Natural killer cell (primary cell): ENCODE measurements around the gene LTBP3. TPM values are rescaled to one million over a fixed set of nuclear protein-coding genes. Genes with fewer than 3 reads are reported as not detected.

Source experiments
- ATAC-seq, 3 donors: fragments of 150-1000 bp in 2 of 3; fragments of 200-7000 bp in 1 of 3; cut with Tn5 transposase; 1 replicate in 1 of 3; 2 replicates in 2 of 3; pipeline ENCODE4 v1.10.0; 2021; ENCODE audit warnings: mild to moderate bottlenecking in 2 of 3, moderate library complexity in 2 of 3
- DNase-seq, 2 donors: peaks; one replicate each; pipeline versions ENCODE4 v3.0.0 to v3.0.0-alpha.2; 2013 to 2021; ENCODE audit warnings: mixed read lengths in 1 of 2
- H3K27ac ChIP-seq: one replicate; pipeline ENCODE4 v1.5.1; 2013; ENCODE audit warnings: mild to moderate bottlenecking, low read length
- H3K27me3 ChIP-seq: one replicate; pipeline ENCODE4 v1.6.1; 2013; ENCODE audit warnings: low read length; ENCODE audit not compliant: control insufficient read depth, insufficient read depth
- H3K36me3 ChIP-seq: one replicate; pipeline ENCODE4 v1.6.1; 2013; ENCODE audit warnings: low read length; ENCODE audit not compliant: control insufficient read depth, insufficient read depth
- H3K4me1 ChIP-seq: one replicate; pipeline ENCODE4 v1.6.1; 2013; ENCODE audit warnings: low read length; ENCODE audit not compliant: control insufficient read depth, insufficient read depth
- H3K4me3 ChIP-seq: one replicate; pipeline ENCODE4 v1.5.1; 2013; ENCODE audit warnings: low read length
- H3K9me3 ChIP-seq: one replicate; pipeline ENCODE4 v1.6.1; 2013; ENCODE audit warnings: low read length; ENCODE audit not compliant: control insufficient read depth, insufficient read depth
- H3K27ac Mint-ChIP-seq, 2 donors: one replicate each; pipeline ENCODE4 v1.8.0; 2022; ENCODE audit warnings: mild to moderate bottlenecking in 2 of 2, mixed read lengths in 2 of 2, moderate library complexity in 1 of 2
- H3K27me3 Mint-ChIP-seq, 2 donors: one replicate each; pipeline ENCODE4 v1.8.0; 2022; ENCODE audit warnings: low read depth in 2 of 2, mixed read lengths in 2 of 2
- H3K36me3 Mint-ChIP-seq: one replicate; pipeline ENCODE4 v1.8.0; 2022; ENCODE audit warnings: mixed read lengths
- H3K4me1 Mint-ChIP-seq, 2 donors: one replicate each; pipeline ENCODE4 v1.8.0; 2022; ENCODE audit warnings: mixed read lengths in 2 of 2
- H3K4me3 Mint-ChIP-seq: one replicate; pipeline ENCODE4 v1.8.0; 2022; ENCODE audit warnings: mild to moderate bottlenecking, moderate library complexity, mixed read lengths
- H3K9me3 Mint-ChIP-seq, 2 donors: one replicate each; pipeline ENCODE4 v1.8.0; 2022; ENCODE audit warnings: mixed read lengths in 2 of 2
- CTCF ChIP-seq: fragments of 200-600 bp; IDR thresholded peaks from one replicate; pipeline ENCODE4 v1.8.0; 2022; ENCODE audit warnings: antibody characterized with exemption
- WGBS: methylation state at CpG from one replicate; pipeline ENCODE4 v1.1.7; 2013; ENCODE audit warnings: missing lambda C conversion rate; ENCODE audit not compliant: insufficient coverage; 5-methylcytosine and 5-hydroxymethylcytosine counted together
- intact Hi-C: fragments of 100-400 bp; cut with micrococcal nuclease; formaldehyde crosslinking; loops from one replicate; pipeline ENCODE4 v1.14.2; 2022
- total RNA-seq, 4 donors: library from RNA; stranded (reverse); fragments of 120-200 nt in 1 of 4; gene quantifications; one replicate each; pipeline versions ENCODE4 v1.2.3 to v1.2.4, GENCODE V29; 2013 to 2022

LTBP3 gene
- total RNA-seq, 3 donors from 2014 or later (not counting 1 experiment from before 2014, with no cell fraction given) = 121 to 155 (median 140) TPM

GRCh38 chr11:65574109-65574810 lies 16.1 kb upstream of the LTBP3 start:
- Histone ChIP-seq H3K4me1 (peaks cover 72% of the 10 kb centered on the region), H3K4me3 (peak overlapping the region; percentile 55), H3K27ac (peak overlapping the region; percentile 91), H3K9me3 (no peaks in the 10 kb centered on the region), H3K27me3 (no peaks in the 10 kb centered on the region), H3K36me3 (peaks cover 6% of the 10 kb centered on the region)
- Mint-ChIP-seq H3K36me3 (no peaks in the 10 kb centered on the region), H3K4me3 (peak overlapping the region; percentile 95), H3K27ac (peak overlapping the region; percentile 97 to 99), H3K4me1 (peaks cover 64 to 89% of the 10 kb centered on the region in 2 donors), H3K27me3 (no peaks in the 10 kb centered on the region), H3K9me3 (no peaks in the 10 kb centered on the region)
- WGBS = under 1% methylated on average over 66 of the region's 67 CpGs
- ATAC-seq (peak; percentile 30 to 64 (median 46)), DNase-seq (peak; percentile 85 to 93)
- intact Hi-C loops = loop anchor here (1.0 to 5.0 kb wide), 4 partner anchors 34 to 187 kb away; partner anchors contain the start of genes FRMD8, MAP3K11 and PCNX3
- TF ChIP-seq CTCF = peak; percentile 79

GRCh38 chr11:65573391-65574079 lies 15.4 kb upstream of the LTBP3 start:
- peak overlapping the region; percentile 95 for H3K4me3 Mint-ChIP-seq
- Histone ChIP-seq H3K27ac (peak overlapping the region; percentile 91), H3K9me3 (no peaks in the 10 kb centered on the region), H3K36me3 (peaks cover 7% of the 10 kb centered on the region), H3K4me3 (peak overlapping the region; percentile 45), H3K27me3 (no peaks in the 10 kb centered on the region), H3K4me1 (peaks cover 80% of the 10 kb centered on the region)
- no peak for TF ChIP-seq CTCF
- H3K27me3 Mint-ChIP-seq = no peaks in the 10 kb centered on the region
- H3K9me3 Mint-ChIP-seq = no peaks in the 10 kb centered on the region
- intact Hi-C loops = loop anchor here (1.0 to 5.0 kb wide), 4 partner anchors 33 to 186 kb away; partner anchors contain the start of genes FRMD8, MAP3K11 and PCNX3
- ATAC-seq = no peak
- 33% methylated on average over 22 of the region's 22 CpGs for WGBS
- no peaks in the 10 kb centered on the region for H3K36me3 Mint-ChIP-seq
- peak overlapping the region; percentile 97 to 99 for H3K27ac Mint-ChIP-seq
- DNase-seq = peak in 1 of 2 donors; percentile 45
- H3K4me1 Mint-ChIP-seq = peaks cover 68 to 89% of the 10 kb centered on the region in 2 donors

GRCh38 chr11:65572356-65573051 lies 14.3 kb upstream of the LTBP3 start, which contains the start of gene FAM89B:
TSS of gene FAM89B (plus strand) at chr11:65572538. CDS start at chr11:65572670, 132 bp downstream.
- H3K36me3 Mint-ChIP-seq = no peaks in the 10 kb centered on the region
- peaks cover 60 to 85% of the 10 kb centered on the region in 2 donors for H3K4me1 Mint-ChIP-seq
- TF ChIP-seq CTCF = no peak
- Histone ChIP-seq H3K27ac (peak within 1 kb of the TSS; percentile 97), H3K4me3 (peak within 1 kb of the TSS; percentile 45), H3K27me3 (no peaks in the 10 kb centered on the region), H3K36me3 (peaks cover 5% of the 10 kb centered on the region), H3K4me1 (peaks cover 80% of the 10 kb centered on the region), H3K9me3 (no peaks in the 10 kb centered on the region)
- ATAC-seq (peak; percentile 13 to 17 (median 16)), DNase-seq (peak; percentile 81 to 92)
- peak within 1 kb of the TSS; percentile 98 for H3K4me3 Mint-ChIP-seq
- H3K27ac Mint-ChIP-seq = peak within 1 kb of the TSS; percentile 99
- H3K9me3 Mint-ChIP-seq = no peaks in the 10 kb centered on the region
- no peaks in the 10 kb centered on the region for H3K27me3 Mint-ChIP-seq
- under 1% methylated on average over 86 of the region's 86 CpGs for WGBS
- intact Hi-C loops = loop anchor here (5.0 kb wide), 2 partner anchors 155 to 185 kb away; partner anchors contain the start of gene FRMD8
